Measurements from ENCODE around the gene TXNDC2.

TXNDC2 gene

GRCh38 chr18:9928646-9929259, 43.0 kb downstream of the TXNDC2 start:
- peaks cover 28% of the 10 kb centered on the region for H3K4me1 Mint-ChIP-seq
- no peaks in the 10 kb centered on the region for H3K9me3 Mint-ChIP-seq

DNA sequence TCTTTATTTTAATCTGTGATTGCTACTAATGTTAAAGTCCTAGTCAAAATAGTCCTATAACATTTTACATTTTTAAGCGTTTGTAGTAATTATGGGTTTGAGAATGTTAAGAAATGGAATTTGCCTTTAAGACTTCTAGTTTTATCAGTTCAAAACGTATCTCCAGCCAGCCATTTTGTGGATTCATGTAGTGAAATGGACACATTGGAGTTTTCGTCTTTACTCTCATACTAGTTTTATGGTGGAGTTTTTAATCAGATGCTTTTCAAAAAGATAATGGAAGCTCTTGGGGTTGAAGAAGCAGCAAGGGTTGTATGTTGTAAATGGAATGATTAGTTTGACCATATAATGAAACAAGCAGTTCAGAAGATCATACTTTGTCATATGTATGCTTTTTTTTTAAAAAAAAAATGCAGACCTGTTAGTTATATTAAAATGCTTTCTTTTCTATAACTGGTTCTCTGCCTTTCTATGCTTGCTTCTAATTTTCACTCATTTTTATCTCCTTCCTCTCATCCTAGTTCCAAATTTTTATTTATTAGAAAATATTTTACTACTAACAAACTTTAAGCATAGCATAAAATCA, 44.6 kb downstream of the TXNDC2 start:
- peaks cover 27% of the 10 kb centered on the region for H3K4me1 Mint-ChIP-seq
- H3K4me3 Mint-ChIP-seq: no peak overlapping the region
- no peaks in the 10 kb centered on the region for H3K27me3 Mint-ChIP-seq (ENCODE audit: low read depth)
- H3K36me3 Mint-ChIP-seq (ENCODE audit: low read depth): peaks cover 19% of the 10 kb centered on the region
- TF ChIP-seq CTCF (IDR thresholded peaks at IDR 0.05; ENCODE audit: unreplicated experiment in 3 of 3): no peak
- H3K9me3 Mint-ChIP-seq: no peaks in the 10 kb centered on the region
- no peak overlapping the region for H3K27ac Mint-ChIP-seq

More at GRCh38 chr18:9928646-9929259, 43.0 kb downstream of the TXNDC2 start:
- Mint-ChIP-seq H3K4me3 (no peak overlapping the region), H3K36me3 (ENCODE audit: low read depth) (peaks cover 15% of the 10 kb centered on the region), H3K27ac (no peak overlapping the region), H3K27me3 (ENCODE audit: low read depth) (no peaks in the 10 kb centered on the region)
- no peak for TF ChIP-seq CTCF (IDR thresholded peaks at IDR 0.05; ENCODE audit: unreplicated experiment in 3 of 3)

DNA sequence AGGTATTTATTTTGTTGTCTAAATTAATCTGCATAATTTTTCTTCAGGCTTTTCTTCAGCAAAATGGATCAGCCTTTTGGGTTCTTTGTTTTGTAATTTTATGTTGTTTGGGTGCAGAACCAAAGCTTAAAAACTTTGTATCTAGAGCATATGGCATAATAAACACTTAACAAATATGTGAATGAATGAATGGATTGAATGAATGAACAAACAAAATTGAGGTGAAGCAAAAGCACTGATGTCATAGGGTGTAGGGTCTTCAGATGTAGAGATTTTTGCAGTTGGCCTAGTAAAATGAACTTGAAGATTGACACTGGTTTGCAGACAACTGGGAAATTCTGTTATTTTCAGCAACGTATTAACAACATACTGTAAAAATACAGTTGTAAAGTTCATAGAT, 45.4 kb downstream of the TXNDC2 start:
- no peaks in the 10 kb centered on the region for H3K27me3 Mint-ChIP-seq (ENCODE audit: low read depth)
- no peak for TF ChIP-seq CTCF (IDR thresholded peaks at IDR 0.05; ENCODE audit: unreplicated experiment in 3 of 3)
- H3K9me3 Mint-ChIP-seq: no peaks in the 10 kb centered on the region
- H3K36me3 Mint-ChIP-seq (ENCODE audit: low read depth): peaks cover 23% of the 10 kb centered on the region
- peaks cover 26% of the 10 kb centered on the region for H3K4me1 Mint-ChIP-seq
- H3K4me3 Mint-ChIP-seq: no peak overlapping the region
- no peak overlapping the region for H3K27ac Mint-ChIP-seq

- Mint-ChIP-seq H3K36me3 (ENCODE audit: low read depth) (peaks cover 28% of the 10 kb centered on the region), H3K27ac (peak overlapping the region in 1 of 3 experiments; percentile 19), H3K4me3 (no peak overlapping the region), H3K9me3 (no peaks in the 10 kb centered on the region), H3K27me3 (ENCODE audit: low read depth) (no peaks in the 10 kb centered on the region), H3K4me1 (peaks cover 22% of the 10 kb centered on the region)
- no peak for TF ChIP-seq CTCF (IDR thresholded peaks at IDR 0.05; ENCODE audit: unreplicated experiment in 3 of 3)
Observed at GRCh38 chr18:9931678-9932077, 45.9 kb downstream of the TXNDC2 start.

DNA sequence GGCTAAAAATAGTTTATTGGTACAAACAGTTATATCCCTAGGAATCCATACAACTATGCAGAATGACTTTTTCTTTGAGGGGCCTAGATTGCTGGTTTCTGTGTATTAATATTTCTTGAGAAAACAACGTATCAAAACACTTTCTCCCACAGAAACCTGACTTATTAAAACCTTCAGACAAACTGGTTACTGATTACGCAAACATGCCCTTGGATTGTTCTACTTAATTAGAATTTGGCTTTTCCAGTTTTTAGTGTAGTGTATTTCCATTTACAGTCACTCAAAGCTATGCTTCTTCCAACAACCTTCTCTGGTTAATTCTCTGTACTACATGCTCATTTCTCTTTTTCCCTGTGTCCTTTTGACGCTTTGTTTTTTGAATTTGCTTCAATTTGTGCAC, 48.1 kb downstream of the TXNDC2 start:
- TF ChIP-seq CTCF (IDR thresholded peaks at IDR 0.05; ENCODE audit: unreplicated experiment in 3 of 3): no peak
- Mint-ChIP-seq H3K9me3 (no peaks in the 10 kb centered on the region), H3K4me1 (peaks cover 5% of the 10 kb centered on the region), H3K4me3 (no peak overlapping the region), H3K27ac (peak overlapping the region; percentile 41 to 67 (median 47)), H3K36me3 (ENCODE audit: low read depth) (peaks cover 44% of the 10 kb centered on the region), H3K27me3 (ENCODE audit: low read depth) (no peaks in the 10 kb centered on the region)

DNA sequence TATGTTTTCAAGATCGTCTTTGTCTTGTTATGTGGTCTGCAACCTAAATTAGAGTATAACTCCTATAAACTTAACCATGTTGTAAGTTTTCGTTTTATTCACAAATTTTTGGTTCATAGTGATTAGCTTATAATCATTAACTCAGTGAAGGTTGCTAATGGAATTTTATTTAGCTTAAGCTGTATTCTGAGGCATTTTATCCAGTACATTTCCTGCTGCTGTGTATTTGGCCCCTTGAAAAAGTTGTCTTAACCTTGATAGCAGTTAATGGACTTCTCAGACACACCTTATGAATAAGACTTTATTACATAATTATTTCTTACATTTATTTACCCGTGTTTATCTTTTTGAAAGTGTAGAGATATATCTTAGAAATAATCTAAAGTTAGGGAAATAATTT, 48.5 kb downstream of the TXNDC2 start:
- H3K9me3 Mint-ChIP-seq: no peaks in the 10 kb centered on the region
- H3K27ac Mint-ChIP-seq: peak overlapping the region; percentile 41 to 67 (median 47)
- no peaks in the 10 kb centered on the region for H3K27me3 Mint-ChIP-seq (ENCODE audit: low read depth)
- TF ChIP-seq CTCF (IDR thresholded peaks at IDR 0.05; ENCODE audit: unreplicated experiment in 3 of 3): no peak
- peaks cover 5% of the 10 kb centered on the region for H3K4me1 Mint-ChIP-seq
- H3K4me3 Mint-ChIP-seq: no peak overlapping the region
- H3K36me3 Mint-ChIP-seq (ENCODE audit: low read depth): peaks cover 44% of the 10 kb centered on the region
